HG03039 (cell line): ENCODE results near the gene ODAD3.

Experiments
- ATAC-seq: cut with Tn5 transposase; IDR thresholded peaks from one replicate; pipeline ENCODE4 v1.9.1; 2021; ENCODE audit warnings: mild to moderate bottlenecking, moderate library complexity; ENCODE audit not compliant: unreplicated experiment

ODAD3 gene

GRCh38 chr19:11378319-11379189, 56.4 kb downstream of the ODAD3 start:
- no peak for ATAC-seq

GRCh38 chr19:11377756-11378155, 57.2 kb downstream of the ODAD3 start:
- ATAC-seq, result no peak

GRCh38 chr19:11377237-11377636, 57.7 kb downstream of the ODAD3 start:
- no peak for ATAC-seq

- no peak for ATAC-seq
Observed at GRCh38 chr19:11375143-11375948, 59.6 kb downstream of the ODAD3 start.

GRCh38 chr19:11374433-11375142, 60.3 kb downstream of the ODAD3 start, which contains the start of gene SWSAP1:
Gene SWSAP1, plus strand, starts transcription at chr19:11374666. Its CDS starts 15 bp downstream, at chr19:11374681.
- peak; percentile 88 for ATAC-seq

- no peak for ATAC-seq
Observed at GRCh38 chr19:11373885-11374432, 61.0 kb downstream of the ODAD3 start.

- ATAC-seq, result no peak
Observed at GRCh38 chr19:11373166-11373884, 61.6 kb downstream of the ODAD3 start.

- ATAC-seq, result no peak
Observed at GRCh38 chr19:11370744-11371143, 64.2 kb downstream of the ODAD3 start.
